Transverse colon (tissue), 4 donors: ENCODE data around the gene VASN. TPM values are rescaled to one million over a fixed set of nuclear protein-coding genes. Genes with fewer than 3 reads are reported as not detected.
A peak's percentile ranks its signal among the peaks of the same experiment; 100 is the strongest.

Experiments used
- DNase-seq: peaks from one replicate; pipeline ENCODE4 v3.0.0-alpha.2; 2019
- H3K27ac ChIP-seq, 4 donors: fragments of 200-600 bp; sonication (generic); 2 replicates each; pipeline ENCODE4 v1.5.1; 2016 to 2018; ENCODE audit warnings: inconsistent platforms in 4 of 4
- H3K27me3 ChIP-seq: fragments of 200-600 bp; sonication (generic); 2 replicates; pipeline ENCODE4 v1.5.1; 2017; ENCODE audit warnings: inconsistent platforms
- H3K36me3 ChIP-seq, 4 donors: fragments of 200-600 bp; sonication (generic); 2 replicates each; pipeline ENCODE4 v1.5.1; 2017 to 2019; ENCODE audit warnings: inconsistent platforms in 4 of 4
- H3K4me1 ChIP-seq, 4 donors: fragments of 200-600 bp; sonication (generic); 2 replicates each; pipeline ENCODE4 v1.5.1; 2017 to 2020; ENCODE audit warnings: inconsistent platforms in 4 of 4
- H3K4me3 ChIP-seq, 4 donors: fragments of 200-600 bp; sonication (generic); 1 replicate in 1 of 4; 2 replicates in 3 of 4; pipeline versions ENCODE4 v1.5.1 to v1.6.1; 2017 to 2019; ENCODE audit warnings: inconsistent platforms in 4 of 4
- H3K9me3 ChIP-seq, 2 donors: fragments of 200-600 bp; sonication (generic); 2 replicates each; pipeline ENCODE4 v1.5.1; 2017 to 2019; ENCODE audit warnings: inconsistent platforms in 2 of 2
- CTCF ChIP-seq, 5 experiments: fragments of 200-600 bp in 3 of 5; fragments of 450-650 bp in 2 of 5; sonication (generic) in 3 of 5; IDR thresholded peaks; 1 replicate in 2 of 5; 2 replicates in 3 of 5; pipeline ENCODE4 v1.5.1; 2016 to 2017; ENCODE audit warnings: antibody characterized with exemption in 5 of 5, inconsistent platforms in 3 of 5, mild to moderate bottlenecking in 2 of 5, moderate library complexity in 1 of 5
- EP300 ChIP-seq: sonication (generic); formaldehyde crosslinking; IDR thresholded peaks from one replicate; pipeline ENCODE4 v1.6.1; 2017; ENCODE audit warnings: antibody characterized with exemption, low read depth
- POLR2A ChIP-seq: fragments of 450-650 bp; IDR thresholded peaks from one replicate; pipeline ENCODE4 v1.6.1; 2016; ENCODE audit warnings: antibody characterized with exemption, mild to moderate bottlenecking, moderate library complexity
- POLR2AphosphoS5 ChIP-seq, 3 donors: sonication (generic); formaldehyde crosslinking; IDR thresholded peaks; one replicate each; pipeline ENCODE4 v1.6.1; 2016; ENCODE audit warnings: antibody characterized with exemption in 3 of 3
- WGBS, 2 donors: methylation state at CpG; one replicate each; pipeline ENCODE4 v1.1.5; 2018; ENCODE audit warnings: low coverage in 1 of 2; 5-methylcytosine and 5-hydroxymethylcytosine counted together
- in situ Hi-C, 4 donors: fragments of 200-750 bp; cut with MboI; loops; one replicate each; pipeline versions ENCODE4 v1.15.0 to v1.15.1; 2017; ENCODE audit warnings: low sequenced_read_pairs in 3 of 4, low pct_ligation_motif_present in 1 of 4, low pct_unique_long_range_greater_than_20kb in 1 of 4
- intact Hi-C: fragments of 100-400 bp; cut with DNase I; formaldehyde crosslinking; loops from one replicate; pipeline ENCODE4 v1.15.1; 2023; ENCODE audit warnings: low total_unique reads
- total RNA-seq, 4 donors: library from RNA; depleted of rRNA; stranded (reverse); fragments of >200 nt; gene quantifications; one replicate each; pipeline ENCODE4 v1.1.0, GENCODE V29; 2016

VASN gene
- total RNA-seq, 4 donors from 2014 or later = 3.4 to 18.7 (median 9.0) TPM

DNA sequence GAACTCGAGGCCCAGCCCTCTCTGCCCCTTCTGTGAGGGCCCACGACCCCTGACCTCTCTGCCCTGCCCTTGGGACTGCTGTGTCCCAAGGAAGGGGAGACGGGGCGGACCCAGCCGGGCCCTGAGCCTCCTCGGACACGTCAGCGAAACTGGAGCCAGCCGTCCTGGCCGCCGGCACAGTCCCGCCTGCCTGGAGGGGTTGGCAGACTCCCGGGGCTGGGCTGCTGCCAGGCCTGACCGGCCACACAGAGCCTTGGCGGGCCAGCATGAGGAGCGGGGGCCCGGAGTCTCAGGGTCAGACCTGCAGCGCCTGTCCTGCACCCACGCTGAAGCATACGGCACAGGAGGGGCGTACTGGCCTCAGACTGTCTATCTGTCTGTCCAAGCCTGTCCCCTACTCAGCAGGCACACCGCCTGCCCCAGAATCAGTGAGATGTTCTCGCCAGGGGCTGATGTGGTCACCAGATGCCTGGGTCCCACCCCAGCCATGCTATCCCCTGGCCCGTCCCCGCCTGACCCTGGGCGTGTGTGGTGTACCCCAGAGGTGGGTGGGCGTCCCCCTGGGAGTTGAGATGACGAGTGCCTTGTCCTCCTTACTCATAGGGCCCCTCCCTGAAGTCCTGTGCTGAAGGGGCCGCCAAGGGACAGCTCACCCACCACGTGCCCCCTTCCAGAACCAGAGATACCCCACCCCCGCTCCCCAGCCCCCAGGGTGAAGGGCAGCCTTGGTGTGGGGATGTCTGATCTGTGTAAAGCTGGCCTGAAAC, 4.7 kb downstream of the VASN start:
- WGBS, 2 donors = 82% methylated on average over 17 of the region's 31 CpGs; no CpG with 5 or more reads in 1 of the 2 donors
- peak in 1 of 3 donors; percentile 26 for TF ChIP-seq POLR2AphosphoS5 (IDR thresholded peaks at IDR 0.05)
- no peak for TF ChIP-seq POLR2A
- Histone ChIP-seq H3K9me3 (no peaks in the 10 kb centered on the region), H3K27me3 (no peaks in the 10 kb centered on the region), H3K4me3 (no peak overlapping the region), H3K4me1 (peaks cover 27 to 67% (median 51%) of the 10 kb centered on the region in 4 donors), H3K27ac (peak overlapping the region; percentile 78 to 92 (median 83)), H3K36me3 (no peaks in the 10 kb centered on the region)
- in situ Hi-C loops = no loop called here
- intact Hi-C loops = no loop called here
- DNase-seq = peak; percentile 76

DNA sequence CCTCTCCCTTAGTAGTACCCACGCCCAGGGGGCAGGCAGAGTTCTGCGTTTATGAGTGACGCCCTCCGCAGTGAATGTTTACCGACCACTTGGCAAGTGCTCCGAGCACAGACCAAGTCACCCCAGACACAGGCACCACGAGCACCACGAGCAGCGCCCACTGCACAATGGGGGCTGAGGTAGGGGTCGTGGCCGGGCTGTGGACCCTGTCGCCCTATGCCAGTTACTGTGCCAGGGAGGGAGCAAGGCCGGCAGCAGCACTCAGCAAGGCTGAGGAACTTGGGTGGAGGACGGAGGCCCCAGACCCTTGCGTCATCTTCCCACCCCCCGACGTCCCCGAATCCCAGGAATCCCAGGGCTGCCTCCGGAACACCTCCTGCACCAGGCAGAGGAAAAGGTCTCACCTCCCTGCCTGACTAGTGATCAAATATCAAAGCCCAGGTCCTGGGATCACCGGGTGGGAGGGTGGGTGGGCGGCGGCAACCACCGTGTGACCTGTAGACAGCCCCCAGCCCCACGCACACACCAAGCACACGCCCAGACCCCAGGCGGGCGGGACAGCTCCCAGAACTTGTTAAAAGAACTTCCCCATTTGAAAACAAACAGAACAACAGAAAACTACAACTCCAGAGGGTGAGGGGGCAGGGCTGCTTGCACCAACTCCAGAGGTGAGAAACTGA, 5.4 kb downstream of the VASN start:
- H3K4me3 ChIP-seq = no peak overlapping the region
- DNase-seq = no peak
- H3K9me3 ChIP-seq = no peaks in the 10 kb centered on the region
- no peaks in the 10 kb centered on the region for H3K36me3 ChIP-seq
- in situ Hi-C loops (no loop called here), intact Hi-C loops (no loop called here)
- no peaks in the 10 kb centered on the region for H3K27me3 ChIP-seq
- TF ChIP-seq EP300 (no peak), CTCF (IDR thresholded peaks at IDR 0.05) (no peak), POLR2A (no peak), POLR2AphosphoS5 (IDR thresholded peaks at IDR 0.05) (no peak)
- 61 to 80% methylated on average over 5 to 24 of the region's 27 CpGs for WGBS, 2 donors
- peaks cover 27 to 65% (median 47%) of the 10 kb centered on the region in 4 donors for H3K4me1 ChIP-seq
- peak overlapping the region; percentile 78 to 92 (median 83) for H3K27ac ChIP-seq

DNA sequence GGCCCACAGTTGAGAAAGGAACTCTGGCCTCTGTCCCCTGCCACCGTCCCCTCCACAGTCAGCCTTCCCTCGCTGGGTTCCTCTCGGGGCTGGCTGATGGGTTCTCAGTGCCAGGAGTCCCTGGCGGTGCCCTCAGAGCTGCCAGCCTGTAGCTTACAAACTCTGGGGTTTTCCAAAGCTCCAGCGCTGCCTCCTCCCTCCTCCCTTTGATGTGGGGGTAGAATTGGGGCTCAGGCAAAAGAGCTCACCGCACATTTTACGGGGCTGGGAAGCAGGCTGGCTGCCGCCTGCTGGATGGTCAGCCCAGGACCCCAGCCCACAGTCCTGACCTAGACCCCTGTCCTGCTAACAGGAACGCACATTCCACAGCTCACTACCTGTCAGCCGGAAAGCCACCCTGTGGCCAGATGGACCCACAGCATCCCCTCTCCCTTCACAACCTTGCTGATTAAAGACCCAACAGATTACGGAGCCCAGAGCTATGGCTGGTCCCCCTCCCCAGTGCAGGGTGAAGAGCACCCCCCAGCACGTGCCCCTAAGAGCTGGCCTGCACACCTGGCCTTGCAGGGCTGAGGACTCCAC, 6.0 kb downstream of the VASN start:
- intact Hi-C loops (no loop called here), in situ Hi-C loops (no loop called here)
- peaks cover 23 to 59% (median 41%) of the 10 kb centered on the region in 4 donors for H3K4me1 ChIP-seq

GRCh38 chr16:4378161-4378666, 6.6 kb downstream of the VASN start:
- Histone ChIP-seq H3K27ac (peak overlapping the region in 3 of 4 donors; percentile 83 to 92 (median 83)), H3K27me3 (no peaks in the 10 kb centered on the region), H3K4me1 (peaks cover 21 to 53% (median 35%) of the 10 kb centered on the region in 4 donors), H3K36me3 (no peaks in the 10 kb centered on the region), H3K4me3 (no peak overlapping the region), H3K9me3 (no peaks in the 10 kb centered on the region)
- in situ Hi-C loops = no loop called here
- intact Hi-C loops = no loop called here
- whole genome bisulfite sequencing, 2 donors = 75% methylated on average over 15 of the region's 15 CpGs; no CpG with 5 or more reads in 1 of the 2 donors
- DNase-seq = no peak
- TF ChIP-seq EP300 (no peak), CTCF (IDR thresholded peaks at IDR 0.05) (no peak), POLR2A (no peak), POLR2AphosphoS5 (IDR thresholded peaks at IDR 0.05) (no peak)

More for the DNA sequence above, 6.0 kb downstream of the VASN start:
- Histone ChIP-seq H3K4me3 (no peak overlapping the region), H3K36me3 (no peaks in the 10 kb centered on the region), H3K27ac (peak overlapping the region; percentile 78 to 92 (median 83)), H3K9me3 (no peaks in the 10 kb centered on the region), H3K27me3 (no peaks in the 10 kb centered on the region)
- TF ChIP-seq POLR2A (no peak), POLR2AphosphoS5 (IDR thresholded peaks at IDR 0.05) (no peak), CTCF (IDR thresholded peaks at IDR 0.05) (no peak), EP300 (no peak)
- 87% methylated on average over 12 of the region's 12 CpGs; no CpG with 5 or more reads in 1 of the 2 donors for WGBS, 2 donors
- DNase-seq = no peak
